ENCODE results near the gene SEC23A. TPM values are rescaled to one million over a fixed set of nuclear protein-coding genes. Genes with fewer than 3 reads are reported as not detected.

Gene SEC23A
- total and polyA plus RNA-seq, 2 of the 13 experiments (the other 11 are each of a cell fraction or from before 2014, with no cell fraction given) = 403 to 887 TPM

GRCh38 chr14:39114073-39114838 is 11.2 kb upstream of the SEC23A start, which contains the start of gene GEMIN2 (continued):
- TF ChIP-seq SALL1 (CRISPR knock-in tag; IDR thresholded peaks at IDR 0.05) (peak; percentile 97), ZNF180 (CRISPR knock-in tag; IDR thresholded peaks at IDR 0.05; ENCODE audit: borderline replicate concordance, low read depth) (peak; percentile 90; the same call in 1 of the 2 replicates), TMF1 (CRISPR knock-in tag; IDR thresholded peaks at IDR 0.05; ENCODE audit: low read depth) (peak; percentile 78; the same call in 1 of the 2 replicates), HDAC1 (CRISPR knock-in tag; IDR thresholded peaks at IDR 0.05) (peak; percentile 80; the same call in 1 of the 2 replicates), RNF2 (conservative IDR thresholded peaks at IDR 0.05; ENCODE audit: low read depth) (peak; percentile 57; the same call in 1 of the 2 replicates), RAD21 (CRISPR knock-in tag; IDR thresholded peaks at IDR 0.05) (peak; percentile 29; the same call in 1 of the 2 replicates), CCDC6 (CRISPR knock-in tag; IDR thresholded peaks at IDR 0.05) (peak; percentile 79), ARNT2 (CRISPR knock-in tag; IDR thresholded peaks at IDR 0.05; ENCODE audit: low read depth) (peak; percentile 95), ZNF776 (CRISPR knock-in tag; IDR thresholded peaks at IDR 0.05) (peak; percentile 93), ZBTB21 (CRISPR knock-in tag; IDR thresholded peaks at IDR 0.05) (0 out of 2 replicates have a peak, but pooled peaks have one; percentile 1), ZSCAN9 (CRISPR knock-in tag; IDR thresholded peaks at IDR 0.05; ENCODE audit: borderline replicate concordance) (peak; percentile 87; the same call in 1 of the 2 replicates), ZNF275 (CRISPR knock-in tag; IDR thresholded peaks at IDR 0.05; ENCODE audit: borderline replicate concordance) (peak; percentile 21; the same call in 1 of the 2 replicates), MYNN (CRISPR knock-in tag; IDR thresholded peaks at IDR 0.05; ENCODE audit: low read depth) (peak; percentile 96; the same call in 1 of the 2 replicates), ZNF484 (CRISPR knock-in tag; IDR thresholded peaks at IDR 0.05; ENCODE audit: borderline replicate concordance, low read depth) (no peak), CBX1 (IDR thresholded peaks at IDR 0.05; ENCODE audit: low read depth) (peak; percentile 98), LCORL (IDR thresholded peaks at IDR 0.05) (no peak), LCORL (CRISPR knock-in tag; IDR thresholded peaks at IDR 0.05) (peak; percentile 82; the same call in 1 of the 2 replicates), GATA4 (IDR thresholded peaks at IDR 0.05; ENCODE audit: borderline replicate concordance, low read depth) (peak; percentile 87; the same call in 1 of the 2 replicates), ZNF121 (CRISPR knock-in tag; IDR thresholded peaks at IDR 0.05) (no peak; the same call in 1 of the 2 replicates), HDAC6 (IDR thresholded peaks at IDR 0.05; ENCODE audit: low read depth, low read length) (no peak), FOXO1 (CRISPR knock-in tag; IDR thresholded peaks at IDR 0.05) (peak; percentile 49; the same call in 1 of the 2 replicates)
- TF ChIP-seq, protein P1, sequence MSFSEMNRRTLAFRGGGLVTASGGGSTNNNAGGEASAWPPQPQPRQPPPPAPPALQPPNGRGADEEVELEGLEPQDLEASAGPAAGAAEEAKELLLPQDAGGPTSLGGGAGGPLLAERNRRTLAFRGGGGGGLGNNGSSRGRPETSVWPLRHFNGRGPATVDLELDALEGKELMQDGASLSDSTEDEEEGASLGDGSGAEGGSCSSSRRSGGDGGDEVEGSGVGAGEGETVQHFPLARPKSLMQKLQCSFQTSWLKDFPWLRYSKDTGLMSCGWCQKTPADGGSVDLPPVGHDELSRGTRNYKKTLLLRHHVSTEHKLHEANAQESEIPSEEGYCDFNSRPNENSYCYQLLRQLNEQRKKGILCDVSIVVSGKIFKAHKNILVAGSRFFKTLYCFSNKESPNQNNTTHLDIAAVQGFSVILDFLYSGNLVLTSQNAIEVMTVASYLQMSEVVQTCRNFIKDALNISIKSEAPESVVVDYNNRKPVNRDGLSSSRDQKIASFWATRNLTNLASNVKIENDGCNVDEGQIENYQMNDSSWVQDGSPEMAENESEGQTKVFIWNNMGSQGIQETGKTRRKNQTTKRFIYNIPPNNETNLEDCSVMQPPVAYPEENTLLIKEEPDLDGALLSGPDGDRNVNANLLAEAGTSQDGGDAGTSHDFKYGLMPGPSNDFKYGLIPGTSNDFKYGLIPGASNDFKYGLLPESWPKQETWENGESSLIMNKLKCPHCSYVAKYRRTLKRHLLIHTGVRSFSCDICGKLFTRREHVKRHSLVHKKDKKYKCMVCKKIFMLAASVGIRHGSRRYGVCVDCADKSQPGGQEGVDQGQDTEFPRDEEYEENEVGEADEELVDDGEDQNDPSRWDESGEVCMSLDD (CRISPR knock-in tag; IDR thresholded peaks at IDR 0.05; ENCODE audit: borderline replicate concordance) = no peak
